Peyer's patch (tissue), 4 donors: Measurements from ENCODE around the gene SYNPR. TPM values are rescaled to one million over a fixed set of nuclear protein-coding genes. Genes with fewer than 3 reads are reported as not detected.

Experiments used
- DNase-seq, 3 donors: peaks; one replicate each; pipeline ENCODE4 v3.0.0-alpha.2; 2017 to 2019
- H3K27ac ChIP-seq, 4 donors: fragments of 200-600 bp; sonication (generic); one replicate each; pipeline ENCODE4 v1.5.1; 2016 to 2019
- H3K27me3 ChIP-seq, 2 donors: fragments of 200-600 bp; sonication (generic); one replicate each; pipeline ENCODE4 v1.5.1; 2019
- H3K36me3 ChIP-seq, 3 donors: fragments of 200-600 bp; sonication (generic); one replicate each; pipeline ENCODE4 v1.5.1; 2016 to 2019
- H3K4me1 ChIP-seq, 4 donors: fragments of 200-600 bp; sonication (generic); one replicate each; pipeline ENCODE4 v1.5.1; 2016 to 2019
- H3K4me3 ChIP-seq, 4 donors: fragments of 200-600 bp; sonication (generic); 1 replicate in 3 of 4; 2 replicates in 1 of 4; pipeline ENCODE4 v1.5.1; 2016 to 2019; ENCODE audit warnings: mild to moderate bottlenecking in 1 of 4
- H3K9me3 ChIP-seq, 4 donors: fragments of 200-600 bp; sonication (generic); one replicate each; pipeline ENCODE4 v1.5.1; 2016 to 2019; ENCODE audit warnings: mild to moderate bottlenecking in 1 of 4
- CTCF ChIP-seq, 6 experiments: fragments of 450-650 bp in 4 of 6; fragments of 200-600 bp in 2 of 6; sonication (generic) in 1 of 6; IDR thresholded peaks; one replicate each; pipeline ENCODE4 v1.5.1; 2017 to 2019; ENCODE audit warnings: antibody characterized with exemption in 6 of 6, mild to moderate bottlenecking in 3 of 6, moderate library complexity in 1 of 6
- POLR2A ChIP-seq, 2 donors: fragments of 450-650 bp; IDR thresholded peaks; one replicate each; pipeline ENCODE4 v1.5.1; 2017; ENCODE audit warnings: antibody characterized with exemption in 2 of 2, mild to moderate bottlenecking in 2 of 2, moderate library complexity in 2 of 2
- total RNA-seq, 4 donors: library from RNA; depleted of rRNA; stranded (reverse); fragments of >200 nt; gene quantifications; one replicate each; pipeline ENCODE4 v1.1.0, GENCODE V29; 2016

The SYNPR gene
- total RNA-seq, 4 donors from 2014 or later = not detected

GRCh38 chr3:63654931-63655330 lies 376.8 kb downstream of the SYNPR start:
- TF ChIP-seq POLR2A (IDR thresholded peaks at IDR 0.05) = no peak
- no peak for TF ChIP-seq CTCF (IDR thresholded peaks at IDR 0.05)
- H3K27ac ChIP-seq = no peak overlapping the region
- no peak for DNase-seq
- H3K4me3 ChIP-seq = no peak overlapping the region
- H3K9me3 ChIP-seq = no peaks in the 10 kb centered on the region
- H3K4me1 ChIP-seq = no peaks in the 10 kb centered on the region
- H3K27me3 ChIP-seq = no peaks in the 10 kb centered on the region
- H3K36me3 ChIP-seq = no peaks in the 10 kb centered on the region

- Histone ChIP-seq H3K27me3 (no peaks in the 10 kb centered on the region), H3K27ac (no peak overlapping the region), H3K36me3 (no peaks in the 10 kb centered on the region), H3K4me3 (no peak overlapping the region), H3K4me1 (no peaks in the 10 kb centered on the region), H3K9me3 (no peaks in the 10 kb centered on the region)
- TF ChIP-seq POLR2A (IDR thresholded peaks at IDR 0.05) (no peak), CTCF (IDR thresholded peaks at IDR 0.05) (no peak)
- no peak for DNase-seq
Measured at GRCh38 chr3:63655519-63655918, 377.4 kb downstream of the SYNPR start.

GRCh38 chr3:63656786-63657185 lies 378.7 kb downstream of the SYNPR start:
- H3K4me3 ChIP-seq = no peak overlapping the region
- no peak overlapping the region for H3K27ac ChIP-seq
- no peak for DNase-seq
- no peaks in the 10 kb centered on the region for H3K4me1 ChIP-seq
- no peak for TF ChIP-seq POLR2A (IDR thresholded peaks at IDR 0.05)
- no peak for TF ChIP-seq CTCF (IDR thresholded peaks at IDR 0.05)
- no peaks in the 10 kb centered on the region for H3K36me3 ChIP-seq
- no peaks in the 10 kb centered on the region for H3K27me3 ChIP-seq
- H3K9me3 ChIP-seq = no peaks in the 10 kb centered on the region

- H3K4me1 ChIP-seq = no peaks in the 10 kb centered on the region
- H3K36me3 ChIP-seq = no peaks in the 10 kb centered on the region
- no peak for TF ChIP-seq CTCF (IDR thresholded peaks at IDR 0.05)
- TF ChIP-seq POLR2A (IDR thresholded peaks at IDR 0.05) = no peak
- no peak overlapping the region for H3K27ac ChIP-seq
- DNase-seq = no peak
- no peaks in the 10 kb centered on the region for H3K9me3 ChIP-seq
- H3K27me3 ChIP-seq = no peaks in the 10 kb centered on the region
- no peak overlapping the region for H3K4me3 ChIP-seq
Measured at GRCh38 chr3:63661242-63661641, 383.1 kb downstream of the SYNPR start.

- no peak overlapping the region for H3K27ac ChIP-seq
- H3K9me3 ChIP-seq = no peaks in the 10 kb centered on the region
- no peaks in the 10 kb centered on the region for H3K27me3 ChIP-seq
- H3K36me3 ChIP-seq = no peaks in the 10 kb centered on the region
- H3K4me1 ChIP-seq = no peaks in the 10 kb centered on the region
- no peak for TF ChIP-seq CTCF (IDR thresholded peaks at IDR 0.05)
- TF ChIP-seq POLR2A (IDR thresholded peaks at IDR 0.05) = no peak
- no peak for DNase-seq
- no peak overlapping the region for H3K4me3 ChIP-seq
Measured at GRCh38 chr3:63662011-63662410, 383.9 kb downstream of the SYNPR start.

GRCh38 chr3:63662500-63662899 lies 384.4 kb downstream of the SYNPR start:
- Histone ChIP-seq H3K4me3 (no peak overlapping the region), H3K27me3 (no peaks in the 10 kb centered on the region), H3K27ac (no peak overlapping the region), H3K4me1 (no peaks in the 10 kb centered on the region), H3K9me3 (no peaks in the 10 kb centered on the region), H3K36me3 (no peaks in the 10 kb centered on the region)
- DNase-seq = no peak
- no peak for TF ChIP-seq POLR2A (IDR thresholded peaks at IDR 0.05)
- peak in 2 of 6 experiments; percentile 31 to 50 for TF ChIP-seq CTCF (IDR thresholded peaks at IDR 0.05)
